ENCODE data around the gene SOAT2.

Gene SOAT2

DNA sequence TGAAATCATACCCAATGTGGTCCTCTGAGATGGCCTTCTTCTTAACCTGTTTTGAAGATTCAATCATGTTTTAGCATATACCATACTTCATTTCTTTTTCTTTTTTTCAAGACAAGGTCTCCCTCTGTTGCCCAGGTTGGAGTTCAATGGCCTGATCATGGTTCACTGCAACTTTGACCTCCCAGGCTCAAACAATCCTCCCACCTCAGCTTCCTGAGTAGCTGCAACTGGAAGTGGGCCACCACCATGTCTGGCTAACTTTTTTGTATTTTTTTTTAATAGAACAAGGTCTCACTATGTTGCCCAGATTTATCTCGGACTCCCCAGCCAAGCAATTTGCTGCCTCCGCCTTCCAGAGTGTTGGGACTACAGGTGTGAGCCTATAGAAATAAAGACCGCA lies 30.4 kb downstream of the SOAT2 start:
- no peak overlapping the region for H3K4me3 ChIP-seq (IDR thresholded peaks at IDR 0.05; ENCODE audit: insufficient read depth, low read depth, low read length)
- no peaks in the 10 kb centered on the region for H3K79me2 ChIP-seq (ENCODE audit: insufficient read depth, low read depth)
- no peak overlapping the region for H3K9ac ChIP-seq
- no peaks in the 10 kb centered on the region for H3K36me3 ChIP-seq (ENCODE audit: insufficient read depth)
- peaks cover 5% of the 10 kb centered on the region for H3K4me1 ChIP-seq (ENCODE audit: low read depth, poor library complexity, severe bottlenecking)
- H3K27ac ChIP-seq, result no peak overlapping the region
- H2AFZ ChIP-seq (ENCODE audit: low read depth), result no peak overlapping the region
- no peak overlapping the region for H3K4me2 ChIP-seq
- no peaks in the 10 kb centered on the region for H4K20me1 ChIP-seq (ENCODE audit: insufficient read depth)
- TF ChIP-seq, protein P1, sequence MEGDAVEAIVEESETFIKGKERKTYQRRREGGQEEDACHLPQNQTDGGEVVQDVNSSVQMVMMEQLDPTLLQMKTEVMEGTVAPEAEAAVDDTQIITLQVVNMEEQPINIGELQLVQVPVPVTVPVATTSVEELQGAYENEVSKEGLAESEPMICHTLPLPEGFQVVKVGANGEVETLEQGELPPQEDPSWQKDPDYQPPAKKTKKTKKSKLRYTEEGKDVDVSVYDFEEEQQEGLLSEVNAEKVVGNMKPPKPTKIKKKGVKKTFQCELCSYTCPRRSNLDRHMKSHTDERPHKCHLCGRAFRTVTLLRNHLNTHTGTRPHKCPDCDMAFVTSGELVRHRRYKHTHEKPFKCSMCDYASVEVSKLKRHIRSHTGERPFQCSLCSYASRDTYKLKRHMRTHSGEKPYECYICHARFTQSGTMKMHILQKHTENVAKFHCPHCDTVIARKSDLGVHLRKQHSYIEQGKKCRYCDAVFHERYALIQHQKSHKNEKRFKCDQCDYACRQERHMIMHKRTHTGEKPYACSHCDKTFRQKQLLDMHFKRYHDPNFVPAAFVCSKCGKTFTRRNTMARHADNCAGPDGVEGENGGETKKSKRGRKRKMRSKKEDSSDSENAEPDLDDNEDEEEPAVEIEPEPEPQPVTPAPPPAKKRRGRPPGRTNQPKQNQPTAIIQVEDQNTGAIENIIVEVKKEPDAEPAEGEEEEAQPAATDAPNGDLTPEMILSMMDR (conservative IDR thresholded peaks at IDR 0.05; ENCODE audit: low read depth, low read length), result no peak
- H3K27me3 ChIP-seq (ENCODE audit: insufficient read depth, low read depth), result no peaks in the 10 kb centered on the region

DNA sequence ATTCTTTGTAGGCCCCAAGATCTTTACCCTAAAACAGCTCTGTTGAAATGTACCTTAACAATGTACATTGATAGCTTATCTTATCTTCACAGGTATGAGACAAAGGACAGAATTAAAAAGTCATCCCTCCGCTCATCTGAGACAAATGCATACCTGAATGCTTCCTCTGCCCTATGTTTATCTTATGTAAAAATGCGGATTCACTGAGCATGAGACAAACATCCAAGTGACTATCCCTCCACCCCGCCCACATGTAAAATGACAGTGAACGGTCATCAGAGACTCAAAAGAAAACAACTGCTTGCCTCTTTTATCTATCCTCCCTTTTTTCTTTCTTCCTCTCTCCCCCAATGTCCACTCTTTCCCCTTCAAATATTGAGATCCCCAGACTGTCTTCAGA lies 40.1 kb downstream of the SOAT2 start:
- no peak overlapping the region for H3K4me2 ChIP-seq
- H4K20me1 ChIP-seq (ENCODE audit: insufficient read depth), result no peaks in the 10 kb centered on the region
- TF ChIP-seq, protein P1 (conservative IDR thresholded peaks at IDR 0.05; ENCODE audit: low read depth, low read length), result no peak
- peaks cover 10% of the 10 kb centered on the region for H3K4me1 ChIP-seq (ENCODE audit: low read depth, poor library complexity, severe bottlenecking)
- H3K27ac ChIP-seq, result no peak overlapping the region
- no peaks in the 10 kb centered on the region for H3K79me2 ChIP-seq (ENCODE audit: insufficient read depth, low read depth)
- no peaks in the 10 kb centered on the region for H3K27me3 ChIP-seq (ENCODE audit: insufficient read depth, low read depth)
- H3K36me3 ChIP-seq (ENCODE audit: insufficient read depth), result no peaks in the 10 kb centered on the region
- no peak overlapping the region for H3K9ac ChIP-seq
- no peak overlapping the region for H2AFZ ChIP-seq (ENCODE audit: low read depth)
- H3K4me3 ChIP-seq (IDR thresholded peaks at IDR 0.05; ENCODE audit: insufficient read depth, low read depth, low read length), result no peak overlapping the region

DNA sequence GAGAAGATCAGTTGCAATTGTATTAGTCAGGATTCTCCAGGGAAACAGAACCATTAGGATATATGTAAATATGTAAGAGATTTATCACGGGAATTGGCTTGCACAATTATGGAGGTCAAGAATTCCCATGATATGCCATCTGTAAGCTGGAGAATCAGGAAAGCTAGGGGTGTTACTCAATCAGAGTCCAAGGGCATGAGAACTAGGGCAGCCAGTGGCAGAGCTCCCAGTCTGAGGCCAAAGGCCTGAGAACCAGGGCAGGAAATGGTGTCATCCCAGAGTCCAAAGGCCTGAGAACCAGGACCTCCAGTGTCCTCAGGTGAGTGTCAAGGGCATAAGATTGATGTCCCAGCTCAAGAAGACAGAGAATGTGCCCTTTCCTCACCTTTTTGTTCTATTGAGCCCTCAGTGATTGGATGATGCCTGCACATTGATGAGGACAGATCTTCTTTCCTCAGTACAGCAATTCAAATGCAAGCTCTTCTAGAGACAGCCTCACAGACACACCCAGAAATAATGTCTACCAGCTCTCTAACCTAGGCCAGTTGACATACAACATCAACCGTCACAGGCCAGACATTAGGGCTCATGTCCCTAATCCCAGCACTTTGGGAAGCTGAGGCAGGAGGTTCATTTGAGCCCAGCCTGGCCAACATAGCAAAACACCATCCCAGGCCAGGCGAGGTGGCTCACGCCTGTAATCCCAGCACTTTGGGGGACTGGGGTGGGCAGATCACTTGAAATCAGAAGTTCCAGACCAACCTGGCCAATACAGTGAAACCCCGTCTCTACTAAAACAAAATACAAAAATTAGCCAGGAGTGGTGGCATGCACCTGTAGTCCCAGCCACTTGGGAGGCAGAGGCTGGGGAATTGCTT lies 42.3 kb downstream of the SOAT2 start:
- Histone ChIP-seq H3K4me3 (IDR thresholded peaks at IDR 0.05; ENCODE audit: insufficient read depth, low read depth, low read length) (no peak overlapping the region), H3K4me2 (no peak overlapping the region), H3K27me3 (ENCODE audit: insufficient read depth, low read depth) (no peaks in the 10 kb centered on the region), H2AFZ (ENCODE audit: low read depth) (no peak overlapping the region), H4K20me1 (ENCODE audit: insufficient read depth) (no peaks in the 10 kb centered on the region), H3K27ac (no peak overlapping the region), H3K79me2 (ENCODE audit: insufficient read depth, low read depth) (no peaks in the 10 kb centered on the region), H3K4me1 (ENCODE audit: low read depth, poor library complexity, severe bottlenecking) (no peaks in the 10 kb centered on the region), H3K9ac (no peak overlapping the region), H3K36me3 (ENCODE audit: insufficient read depth) (no peaks in the 10 kb centered on the region)
- TF ChIP-seq, protein P1 (conservative IDR thresholded peaks at IDR 0.05; ENCODE audit: low read depth, low read length), result no peak

DNA sequence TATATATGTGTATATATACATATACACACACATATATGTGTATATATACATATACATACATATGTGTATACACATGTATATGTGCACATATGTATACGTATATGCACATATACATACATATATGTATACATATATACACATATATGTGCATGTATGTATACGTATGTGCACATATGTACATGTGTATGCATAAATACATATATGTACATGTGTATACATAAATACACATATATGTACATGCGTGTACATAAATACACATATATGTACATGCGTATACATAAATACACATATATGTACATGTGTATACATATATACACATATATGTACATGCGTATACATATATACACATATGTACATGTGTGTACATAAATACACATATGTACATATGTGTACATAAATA lies 43.9 kb downstream of the SOAT2 start:
- Histone ChIP-seq H3K4me2 (no peak overlapping the region), H3K9ac (no peak overlapping the region), H3K79me2 (ENCODE audit: insufficient read depth, low read depth) (no peaks in the 10 kb centered on the region), H3K4me1 (ENCODE audit: low read depth, poor library complexity, severe bottlenecking) (no peaks in the 10 kb centered on the region), H3K27ac (no peak overlapping the region), H2AFZ (ENCODE audit: low read depth) (no peak overlapping the region), H3K36me3 (ENCODE audit: insufficient read depth) (no peaks in the 10 kb centered on the region), H3K27me3 (ENCODE audit: insufficient read depth, low read depth) (no peaks in the 10 kb centered on the region), H3K4me3 (IDR thresholded peaks at IDR 0.05; ENCODE audit: insufficient read depth, low read depth, low read length) (no peak overlapping the region), H4K20me1 (ENCODE audit: insufficient read depth) (no peaks in the 10 kb centered on the region)
- TF ChIP-seq, protein P1 (conservative IDR thresholded peaks at IDR 0.05; ENCODE audit: low read depth, low read length), result no peak
